ENCODE data around the gene NCOA5. TPM values are rescaled to one million over a fixed set of nuclear protein-coding genes. Genes with fewer than 3 reads are reported as not detected.

Gene NCOA5
- total RNA-seq, 1 experiment from 2014 or later, result 55.4 TPM

- POLR2A ChIA-PET (ENCODE audit: low non-redundant PET), result no interaction called here
- Histone ChIP-seq H3K4me3 (ENCODE audit: low read depth, low read length, poor library complexity, severe bottlenecking) (no peak overlapping the region), H3K36me3 (ENCODE audit: insufficient read depth, low read length, poor library complexity, severe bottlenecking) (no peaks in the 10 kb centered on the region), H3K27me3 (replicated peaks; ENCODE audit: insufficient read depth, low read depth, low read length, poor library complexity) (peaks cover 13% of the 10 kb centered on the region), H3K4me1 (ENCODE audit: insufficient read depth, low read length, poor library complexity, severe bottlenecking) (peaks cover 13% of the 10 kb centered on the region), H3K9me3 (ENCODE audit: low read depth, low read length, poor library complexity, severe bottlenecking) (no peaks in the 10 kb centered on the region), H3K27ac (ENCODE audit: low read depth, low read length, poor library complexity, severe bottlenecking) (no peak overlapping the region)
- DNase-seq (ENCODE audit: low spot score), result no peak
- intact Hi-C loops (cut with micrococcal nuclease; ENCODE audit: unreplicated experiment), result loop anchor here (2.0 to 5.0 kb wide), 2 partner anchors 63 to 151 kb away; partner anchors contain the start of gene NCOA5
- BruUV-seq (replicated peaks), result no TSS peak
- CTCF ChIA-PET, result no interaction called here
- TF ChIP-seq EZH2 (IDR thresholded peaks at IDR 0.05; ENCODE audit: borderline replicate concordance, low read depth, low read length, poor library complexity, severe bottlenecking), result no peak
- TF ChIP-seq, protein P1, sequence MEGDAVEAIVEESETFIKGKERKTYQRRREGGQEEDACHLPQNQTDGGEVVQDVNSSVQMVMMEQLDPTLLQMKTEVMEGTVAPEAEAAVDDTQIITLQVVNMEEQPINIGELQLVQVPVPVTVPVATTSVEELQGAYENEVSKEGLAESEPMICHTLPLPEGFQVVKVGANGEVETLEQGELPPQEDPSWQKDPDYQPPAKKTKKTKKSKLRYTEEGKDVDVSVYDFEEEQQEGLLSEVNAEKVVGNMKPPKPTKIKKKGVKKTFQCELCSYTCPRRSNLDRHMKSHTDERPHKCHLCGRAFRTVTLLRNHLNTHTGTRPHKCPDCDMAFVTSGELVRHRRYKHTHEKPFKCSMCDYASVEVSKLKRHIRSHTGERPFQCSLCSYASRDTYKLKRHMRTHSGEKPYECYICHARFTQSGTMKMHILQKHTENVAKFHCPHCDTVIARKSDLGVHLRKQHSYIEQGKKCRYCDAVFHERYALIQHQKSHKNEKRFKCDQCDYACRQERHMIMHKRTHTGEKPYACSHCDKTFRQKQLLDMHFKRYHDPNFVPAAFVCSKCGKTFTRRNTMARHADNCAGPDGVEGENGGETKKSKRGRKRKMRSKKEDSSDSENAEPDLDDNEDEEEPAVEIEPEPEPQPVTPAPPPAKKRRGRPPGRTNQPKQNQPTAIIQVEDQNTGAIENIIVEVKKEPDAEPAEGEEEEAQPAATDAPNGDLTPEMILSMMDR (conservative IDR thresholded peaks at IDR 0.05; ENCODE audit: low read depth, low read length), result no peak
Observed at GRCh38 chr20:46023999-46024398, 65.8 kb downstream of the NCOA5 start.

DNA sequence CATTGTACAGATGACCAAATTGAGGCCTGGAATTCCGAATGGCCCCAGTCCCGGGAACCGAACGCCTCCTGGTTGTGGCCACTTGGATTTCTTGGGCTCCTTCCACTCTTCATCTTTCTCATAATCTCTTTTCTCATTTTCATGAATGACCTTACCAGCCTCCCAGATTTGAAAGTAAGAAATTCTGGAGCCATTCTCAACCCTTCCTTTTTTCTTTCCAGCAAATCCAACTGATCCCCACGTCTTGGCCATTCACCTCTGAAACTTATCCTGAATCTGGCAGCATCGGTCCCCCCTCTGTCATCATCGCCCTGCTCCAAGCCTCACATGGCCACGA, 66.6 kb downstream of the NCOA5 start:
- Histone ChIP-seq H3K4me1 (ENCODE audit: insufficient read depth, low read length, poor library complexity, severe bottlenecking) (peaks cover 13% of the 10 kb centered on the region), H3K36me3 (ENCODE audit: insufficient read depth, low read length, poor library complexity, severe bottlenecking) (no peaks in the 10 kb centered on the region), H3K9me3 (ENCODE audit: low read depth, low read length, poor library complexity, severe bottlenecking) (no peaks in the 10 kb centered on the region), H3K27ac (ENCODE audit: low read depth, low read length, poor library complexity, severe bottlenecking) (no peak overlapping the region), H3K4me3 (ENCODE audit: low read depth, low read length, poor library complexity, severe bottlenecking) (no peak overlapping the region), H3K27me3 (replicated peaks; ENCODE audit: insufficient read depth, low read depth, low read length, poor library complexity) (peaks cover 5% of the 10 kb centered on the region)
- ChIA-PET CTCF (interaction anchor here (0.6 to 1.6 kb wide), 10 partner anchors 9 to 501 kb away, joined by 3 to 7 read pairs (median 4); partner anchors contain the start of gene ELMO2), POLR2A (ENCODE audit: low non-redundant PET) (no interaction called here)
- intact Hi-C loops (cut with micrococcal nuclease; ENCODE audit: unreplicated experiment), result loop anchor here (2.0 to 5.0 kb wide), 2 partner anchors 64 to 152 kb away; partner anchors contain the start of gene NCOA5
- no peak for DNase-seq (ENCODE audit: low spot score)
- BruUV-seq (replicated peaks), result no TSS peak
- no peak for TF ChIP-seq EZH2 (IDR thresholded peaks at IDR 0.05; ENCODE audit: borderline replicate concordance, low read depth, low read length, poor library complexity, severe bottlenecking)
- TF ChIP-seq, protein P1 (conservative IDR thresholded peaks at IDR 0.05; ENCODE audit: low read depth, low read length), result no peak

- peak; percentile 65 for DNase-seq (ENCODE audit: low spot score)
- CTCF ChIA-PET, result interaction anchor here (0.6 to 1.6 kb wide), 11 partner anchors 8 to 501 kb away, joined by 3 to 7 read pairs (median 4); partner anchors contain the start of gene ELMO2
- BruUV-seq (replicated peaks), result no TSS peak
- TF ChIP-seq EZH2 (IDR thresholded peaks at IDR 0.05; ENCODE audit: borderline replicate concordance, low read depth, low read length, poor library complexity, severe bottlenecking), result no peak
- TF ChIP-seq, protein P1 (conservative IDR thresholded peaks at IDR 0.05; ENCODE audit: low read depth, low read length), result peak; percentile 81
- H3K36me3 ChIP-seq (ENCODE audit: insufficient read depth, low read length, poor library complexity, severe bottlenecking), result no peaks in the 10 kb centered on the region
- POLR2A ChIA-PET (ENCODE audit: low non-redundant PET), result interaction anchor here (0.6 kb wide), 1 partner anchor 1134 kb away, joined by 4 read pairs; no protein-coding TSS in a partner anchor
- H3K27ac ChIP-seq (ENCODE audit: low read depth, low read length, poor library complexity, severe bottlenecking), result no peak overlapping the region
- peaks cover 13% of the 10 kb centered on the region for H3K4me1 ChIP-seq (ENCODE audit: insufficient read depth, low read length, poor library complexity, severe bottlenecking)
- no peaks in the 10 kb centered on the region for H3K9me3 ChIP-seq (ENCODE audit: low read depth, low read length, poor library complexity, severe bottlenecking)
- H3K27me3 ChIP-seq (replicated peaks; ENCODE audit: insufficient read depth, low read depth, low read length, poor library complexity), result no peaks in the 10 kb centered on the region
- peak overlapping the region; percentile 92 for H3K4me3 ChIP-seq (ENCODE audit: low read depth, low read length, poor library complexity, severe bottlenecking)
- intact Hi-C loops (cut with micrococcal nuclease; ENCODE audit: unreplicated experiment), result loop anchor here (2.0 to 5.0 kb wide), 2 partner anchors 65 to 152 kb away; partner anchors contain the start of gene NCOA5
Observed at GRCh38 chr20:46022411-46023147, 67.2 kb downstream of the NCOA5 start.
